Endothelial cell (in vitro differentiated cells): ENCODE data around the gene LRIT2. TPM values are rescaled to one million over a fixed set of nuclear protein-coding genes. Genes with fewer than 3 reads are reported as not detected.

Experiments used
- DNase-seq: peaks from one replicate; pipeline ENCODE4 v3.0.0; 2021; ENCODE audit warnings: low spot score
- H3K27ac Mint-ChIP-seq: one replicate; pipeline ENCODE4 v1.8.0; 2021; ENCODE audit warnings: mixed read lengths, inconsistent platforms; ENCODE audit not compliant: unreplicated experiment
- H3K27me3 Mint-ChIP-seq: one replicate; pipeline ENCODE4 v1.8.0; 2021; ENCODE audit warnings: mild to moderate bottlenecking, moderate library complexity, mixed read lengths, inconsistent platforms; ENCODE audit not compliant: unreplicated experiment
- H3K36me3 Mint-ChIP-seq: one replicate; pipeline ENCODE4 v1.8.0; 2021; ENCODE audit warnings: mild to moderate bottlenecking, low read depth, mixed read lengths, inconsistent platforms; ENCODE audit not compliant: unreplicated experiment
- H3K4me1 Mint-ChIP-seq: one replicate; pipeline ENCODE4 v1.8.0; 2021; ENCODE audit warnings: mild to moderate bottlenecking, mixed read lengths, inconsistent platforms; ENCODE audit not compliant: unreplicated experiment
- H3K4me3 Mint-ChIP-seq: one replicate; pipeline ENCODE4 v1.8.0; 2021; ENCODE audit warnings: mild to moderate bottlenecking, mixed read lengths, inconsistent platforms; ENCODE audit not compliant: unreplicated experiment
- H3K9me3 Mint-ChIP-seq: one replicate; pipeline ENCODE4 v1.8.0; 2021; ENCODE audit warnings: mixed read lengths, inconsistent platforms; ENCODE audit not compliant: unreplicated experiment
- total RNA-seq: library from RNA; stranded (reverse); fragmentation: NEBNext Ultra II Directional; extraction: Animal tissue kit (Norgen Biotek cat#: 25700); gene quantifications from one replicate; pipeline ENCODE4 v1.2.1, GENCODE V29; 2021; ENCODE audit not compliant: unreplicated experiment
- TF ChIP-seq, protein P1 (sequence below): fragments of 200-600 bp; sonication (generic); IDR thresholded peaks from one replicate; pipeline ENCODE4 v1.5.0; 2021; ENCODE audit warnings: antibody characterized with exemption; ENCODE audit not compliant: unreplicated experiment

LRIT2 gene
- total RNA-seq, 1 donor from 2014 or later: not detected

DNA sequence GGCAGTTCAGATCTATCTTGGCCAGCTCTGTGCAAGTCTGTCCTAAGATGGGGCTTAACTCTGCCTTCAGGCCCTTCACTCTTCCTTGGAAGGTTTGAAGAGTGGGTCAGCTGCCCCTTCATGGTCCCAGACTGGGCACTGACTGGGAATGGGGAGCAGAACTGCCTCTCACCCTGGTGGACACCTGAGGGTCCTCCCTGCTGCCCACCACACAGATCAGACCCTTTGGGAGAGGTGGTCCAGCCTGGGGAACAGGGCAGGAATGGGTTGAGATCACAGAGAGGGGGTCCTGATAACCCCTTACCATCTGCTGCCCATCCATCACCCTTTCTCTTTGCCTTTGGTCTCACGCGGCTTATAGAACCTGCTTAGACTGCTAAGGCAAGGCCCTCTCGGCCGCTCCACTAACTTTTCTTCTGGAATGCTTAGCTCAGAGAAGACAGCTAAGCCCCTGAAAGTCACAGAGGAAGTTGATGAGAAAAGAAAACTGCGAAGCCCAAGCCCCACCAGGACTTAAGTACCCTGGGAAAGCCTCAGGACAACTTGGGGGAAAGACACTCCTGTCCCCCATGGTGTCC lies 31.4 kb downstream of the LRIT2 start:
- no peaks in the 10 kb centered on the region for H3K36me3 Mint-ChIP-seq
- no peaks in the 10 kb centered on the region for H3K4me1 Mint-ChIP-seq
- peaks cover 20% of the 10 kb centered on the region for H3K27me3 Mint-ChIP-seq
- TF ChIP-seq, protein P1, sequence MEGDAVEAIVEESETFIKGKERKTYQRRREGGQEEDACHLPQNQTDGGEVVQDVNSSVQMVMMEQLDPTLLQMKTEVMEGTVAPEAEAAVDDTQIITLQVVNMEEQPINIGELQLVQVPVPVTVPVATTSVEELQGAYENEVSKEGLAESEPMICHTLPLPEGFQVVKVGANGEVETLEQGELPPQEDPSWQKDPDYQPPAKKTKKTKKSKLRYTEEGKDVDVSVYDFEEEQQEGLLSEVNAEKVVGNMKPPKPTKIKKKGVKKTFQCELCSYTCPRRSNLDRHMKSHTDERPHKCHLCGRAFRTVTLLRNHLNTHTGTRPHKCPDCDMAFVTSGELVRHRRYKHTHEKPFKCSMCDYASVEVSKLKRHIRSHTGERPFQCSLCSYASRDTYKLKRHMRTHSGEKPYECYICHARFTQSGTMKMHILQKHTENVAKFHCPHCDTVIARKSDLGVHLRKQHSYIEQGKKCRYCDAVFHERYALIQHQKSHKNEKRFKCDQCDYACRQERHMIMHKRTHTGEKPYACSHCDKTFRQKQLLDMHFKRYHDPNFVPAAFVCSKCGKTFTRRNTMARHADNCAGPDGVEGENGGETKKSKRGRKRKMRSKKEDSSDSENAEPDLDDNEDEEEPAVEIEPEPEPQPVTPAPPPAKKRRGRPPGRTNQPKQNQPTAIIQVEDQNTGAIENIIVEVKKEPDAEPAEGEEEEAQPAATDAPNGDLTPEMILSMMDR: no peak
- H3K27ac Mint-ChIP-seq: no peak overlapping the region
- no peak for DNase-seq
- no peak overlapping the region for H3K4me3 Mint-ChIP-seq
- H3K9me3 Mint-ChIP-seq: no peaks in the 10 kb centered on the region

DNA sequence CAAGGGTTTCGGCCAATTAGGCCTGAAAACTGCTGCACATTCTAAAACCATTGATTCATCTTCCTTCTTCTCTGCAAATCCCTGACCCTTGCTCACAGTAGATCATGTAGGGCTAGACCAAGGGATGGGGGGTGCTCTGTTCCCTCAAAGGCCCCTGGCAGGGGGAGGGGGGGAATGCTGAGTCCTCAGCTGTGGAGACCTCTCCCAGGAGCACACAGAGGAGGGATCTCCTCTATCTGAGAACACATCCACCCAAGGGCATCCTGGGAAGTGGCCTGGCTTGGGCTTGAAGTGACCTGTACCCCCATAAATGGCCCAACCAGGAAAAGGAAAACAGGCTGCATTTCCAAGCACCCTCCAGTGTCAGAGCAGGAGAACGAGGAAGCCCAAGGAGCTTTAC lies 32.0 kb downstream of the LRIT2 start:
- H3K36me3 Mint-ChIP-seq: no peaks in the 10 kb centered on the region

DNA sequence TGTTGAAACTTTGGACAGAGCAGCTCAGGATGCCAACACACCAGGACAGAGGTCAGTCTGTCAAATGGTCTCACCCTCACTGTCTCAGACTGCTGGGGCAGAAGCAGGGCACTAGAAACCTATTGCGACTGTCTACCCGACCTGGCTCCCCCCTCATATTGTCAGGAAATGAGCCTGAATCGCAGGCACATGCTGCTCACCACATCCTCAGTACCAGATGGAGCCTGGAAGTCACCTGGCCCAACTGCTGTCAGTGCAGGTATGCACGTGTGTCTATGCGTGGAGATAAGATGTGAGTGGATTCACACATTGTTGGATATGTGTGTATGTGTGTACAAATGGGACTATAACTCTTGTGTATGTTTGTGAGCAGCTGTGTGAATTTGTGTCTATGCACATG lies 34.2 kb downstream of the LRIT2 start:
- Mint-ChIP-seq H3K27me3 (peaks cover 11% of the 10 kb centered on the region), H3K36me3 (no peaks in the 10 kb centered on the region), H3K4me1 (no peaks in the 10 kb centered on the region), H3K9me3 (no peaks in the 10 kb centered on the region), H3K27ac (no peak overlapping the region), H3K4me3 (no peak overlapping the region)
- no peak for DNase-seq
- TF ChIP-seq, protein P1: no peak

More for the DNA sequence above, 32.0 kb downstream of the LRIT2 start:
- TF ChIP-seq, protein P1: no peak
- Mint-ChIP-seq H3K9me3 (no peaks in the 10 kb centered on the region), H3K27me3 (peaks cover 16% of the 10 kb centered on the region), H3K27ac (no peak overlapping the region), H3K4me3 (no peak overlapping the region), H3K4me1 (no peaks in the 10 kb centered on the region)
- no peak for DNase-seq

DNA sequence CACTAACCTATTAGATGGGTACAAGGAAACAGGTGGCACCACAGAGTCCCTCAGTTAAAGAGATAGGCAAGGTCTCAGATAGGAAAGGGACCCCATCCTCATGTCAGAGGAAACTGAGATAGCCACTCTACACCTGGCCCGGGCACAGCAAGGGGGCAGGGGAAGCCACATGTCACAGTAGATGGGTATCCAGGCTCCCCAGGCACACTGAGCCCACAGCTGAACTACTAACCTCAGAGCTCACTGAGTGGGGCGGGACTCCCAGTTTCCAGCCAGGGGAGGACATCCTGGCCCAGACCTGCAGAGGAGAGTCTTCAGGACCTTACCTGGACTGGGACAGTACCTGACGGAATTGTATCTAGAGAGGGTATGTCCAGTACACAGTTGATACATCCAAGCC lies 34.7 kb downstream of the LRIT2 start:
- Mint-ChIP-seq H3K4me3 (no peak overlapping the region), H3K4me1 (no peaks in the 10 kb centered on the region), H3K9me3 (no peaks in the 10 kb centered on the region), H3K36me3 (no peaks in the 10 kb centered on the region), H3K27me3 (peaks cover 11% of the 10 kb centered on the region), H3K27ac (no peak overlapping the region)
- no peak for DNase-seq
- TF ChIP-seq, protein P1: no peak

DNA sequence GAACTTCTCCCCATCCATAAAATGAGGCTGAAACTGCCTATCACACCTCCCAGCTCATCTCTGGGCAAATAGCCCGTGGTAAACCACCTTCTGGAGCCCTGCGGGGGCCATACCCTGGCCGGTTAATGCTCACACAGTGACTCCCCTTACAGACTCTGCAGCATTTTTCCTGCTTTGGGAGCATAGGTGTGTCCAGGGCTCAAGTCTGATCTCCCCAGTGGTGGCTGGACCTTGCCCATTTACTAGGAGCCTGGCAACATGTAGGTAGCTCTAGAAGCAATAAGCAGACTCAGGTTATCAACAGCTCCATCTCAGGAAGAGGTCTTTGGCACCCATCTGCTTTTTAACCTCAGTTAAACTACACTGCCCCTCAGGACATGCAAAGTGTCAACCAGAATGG lies 36.5 kb downstream of the LRIT2 start:
- Mint-ChIP-seq H3K36me3 (no peaks in the 10 kb centered on the region), H3K9me3 (no peaks in the 10 kb centered on the region), H3K27ac (no peak overlapping the region), H3K4me3 (no peak overlapping the region), H3K27me3 (peaks cover 11% of the 10 kb centered on the region), H3K4me1 (no peaks in the 10 kb centered on the region)
- no peak for DNase-seq
- TF ChIP-seq, protein P1: no peak
